ENCODE results near the gene GPR132.
"Not testable (repeated sequence)": the region's sequence is repeated elsewhere in the genome, so short reads cannot be mapped to it uniquely, and the experiment has no call there.

DNA sequence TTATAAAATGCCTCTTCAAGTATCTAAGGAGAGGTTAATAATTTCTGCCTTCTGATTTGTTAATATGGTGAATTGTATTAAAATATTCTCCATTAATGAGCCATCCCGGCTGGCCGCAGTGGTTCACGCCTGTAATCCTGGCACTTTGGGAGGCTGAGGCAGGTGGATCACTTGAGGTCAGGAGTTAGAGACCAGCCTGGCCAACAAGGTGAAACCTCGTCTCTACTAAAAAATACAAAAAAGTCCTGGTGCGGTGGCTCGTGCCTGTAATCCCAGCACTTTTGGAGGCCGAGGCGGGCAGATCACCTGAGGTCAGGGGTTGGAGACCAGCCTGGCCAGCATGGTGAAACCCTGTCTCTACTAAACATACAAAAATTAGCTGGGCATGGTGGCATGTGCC lies 44.0 kb upstream of the GPR132 start:
- TF ChIP-seq, protein P1, sequence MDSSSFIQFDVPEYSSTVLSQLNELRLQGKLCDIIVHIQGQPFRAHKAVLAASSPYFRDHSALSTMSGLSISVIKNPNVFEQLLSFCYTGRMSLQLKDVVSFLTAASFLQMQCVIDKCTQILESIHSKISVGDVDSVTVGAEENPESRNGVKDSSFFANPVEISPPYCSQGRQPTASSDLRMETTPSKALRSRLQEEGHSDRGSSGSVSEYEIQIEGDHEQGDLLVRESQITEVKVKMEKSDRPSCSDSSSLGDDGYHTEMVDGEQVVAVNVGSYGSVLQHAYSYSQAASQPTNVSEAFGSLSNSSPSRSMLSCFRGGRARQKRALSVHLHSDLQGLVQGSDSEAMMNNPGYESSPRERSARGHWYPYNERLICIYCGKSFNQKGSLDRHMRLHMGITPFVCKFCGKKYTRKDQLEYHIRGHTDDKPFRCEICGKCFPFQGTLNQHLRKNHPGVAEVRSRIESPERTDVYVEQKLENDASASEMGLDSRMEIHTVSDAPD (CRISPR knock-in tag; IDR thresholded peaks at IDR 0.05): not testable (repeated sequence)
- not testable (repeated sequence) for TF ChIP-seq FOXJ3 (CRISPR knock-in tag; IDR thresholded peaks at IDR 0.05); ZFPM2 (CRISPR knock-in tag; IDR thresholded peaks at IDR 0.05); POLR2A (conservative IDR thresholded peaks at IDR 0.05); HDAC2 (IDR thresholded peaks at IDR 0.05)
- TF ChIP-seq, protein P2, sequence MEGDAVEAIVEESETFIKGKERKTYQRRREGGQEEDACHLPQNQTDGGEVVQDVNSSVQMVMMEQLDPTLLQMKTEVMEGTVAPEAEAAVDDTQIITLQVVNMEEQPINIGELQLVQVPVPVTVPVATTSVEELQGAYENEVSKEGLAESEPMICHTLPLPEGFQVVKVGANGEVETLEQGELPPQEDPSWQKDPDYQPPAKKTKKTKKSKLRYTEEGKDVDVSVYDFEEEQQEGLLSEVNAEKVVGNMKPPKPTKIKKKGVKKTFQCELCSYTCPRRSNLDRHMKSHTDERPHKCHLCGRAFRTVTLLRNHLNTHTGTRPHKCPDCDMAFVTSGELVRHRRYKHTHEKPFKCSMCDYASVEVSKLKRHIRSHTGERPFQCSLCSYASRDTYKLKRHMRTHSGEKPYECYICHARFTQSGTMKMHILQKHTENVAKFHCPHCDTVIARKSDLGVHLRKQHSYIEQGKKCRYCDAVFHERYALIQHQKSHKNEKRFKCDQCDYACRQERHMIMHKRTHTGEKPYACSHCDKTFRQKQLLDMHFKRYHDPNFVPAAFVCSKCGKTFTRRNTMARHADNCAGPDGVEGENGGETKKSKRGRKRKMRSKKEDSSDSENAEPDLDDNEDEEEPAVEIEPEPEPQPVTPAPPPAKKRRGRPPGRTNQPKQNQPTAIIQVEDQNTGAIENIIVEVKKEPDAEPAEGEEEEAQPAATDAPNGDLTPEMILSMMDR (IDR thresholded peaks at IDR 0.05 in 2 of 3, conservative IDR thresholded peaks at IDR 0.05 in 1 of 3; ENCODE audit: insufficient read depth in 2 of 3, low read depth in 1 of 3, low read length in 3 of 3): not testable (repeated sequence)
- TF ChIP-seq, protein P3, sequence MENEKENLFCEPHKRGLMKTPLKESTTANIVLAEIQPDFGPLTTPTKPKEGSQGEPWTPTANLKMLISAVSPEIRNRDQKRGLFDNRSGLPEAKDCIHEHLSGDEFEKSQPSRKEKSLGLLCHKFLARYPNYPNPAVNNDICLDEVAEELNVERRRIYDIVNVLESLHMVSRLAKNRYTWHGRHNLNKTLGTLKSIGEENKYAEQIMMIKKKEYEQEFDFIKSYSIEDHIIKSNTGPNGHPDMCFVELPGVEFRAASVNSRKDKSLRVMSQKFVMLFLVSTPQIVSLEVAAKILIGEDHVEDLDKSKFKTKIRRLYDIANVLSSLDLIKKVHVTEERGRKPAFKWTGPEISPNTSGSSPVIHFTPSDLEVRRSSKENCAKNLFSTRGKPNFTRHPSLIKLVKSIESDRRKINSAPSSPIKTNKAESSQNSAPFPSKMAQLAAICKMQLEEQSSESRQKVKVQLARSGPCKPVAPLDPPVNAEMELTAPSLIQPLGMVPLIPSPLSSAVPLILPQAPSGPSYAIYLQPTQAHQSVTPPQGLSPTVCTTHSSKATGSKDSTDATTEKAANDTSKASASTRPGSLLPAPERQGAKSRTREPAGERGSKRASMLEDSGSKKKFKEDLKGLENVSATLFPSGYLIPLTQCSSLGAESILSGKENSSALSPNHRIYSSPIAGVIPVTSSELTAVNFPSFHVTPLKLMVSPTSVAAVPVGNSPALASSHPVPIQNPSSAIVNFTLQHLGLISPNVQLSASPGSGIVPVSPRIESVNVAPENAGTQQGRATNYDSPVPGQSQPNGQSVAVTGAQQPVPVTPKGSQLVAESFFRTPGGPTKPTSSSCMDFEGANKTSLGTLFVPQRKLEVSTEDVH (IDR thresholded peaks at IDR 0.05; ENCODE audit: low read depth, partially characterized antibody): not testable (repeated sequence)

Data from K562 (cell line).